ENCODE data around the gene CCDC81. TPM values are rescaled to one million over a fixed set of nuclear protein-coding genes. Genes with fewer than 3 reads are reported as not detected.

CCDC81 gene
- total RNA-seq: 1.4 TPM in 2 replicates
- long read RNA-seq, partial matches to known transcripts: 1 of 4 reads
- long read RNA-seq, other reads (novel, unspliced or antisense): 3 of 4 reads

GRCh38 chr11:86374586-86374985, at the start of gene CCDC81:
TSS of gene CCDC81 (plus strand) at chr11:86374887. CDS start at chr11:86375164, 277 bp downstream.
- TF ChIP-seq CTCF (IDR thresholded peaks at IDR 0.05): no peak
- peaks cover 9% of the 10 kb centered on the region for H3K4me1 Mint-ChIP-seq (ENCODE audit: unreplicated experiment)
- no peak within 1 kb of the TSS for H3K27ac Mint-ChIP-seq (ENCODE audit: unreplicated experiment)
- H3K4me3 Mint-ChIP-seq (ENCODE audit: unreplicated experiment): no peak within 1 kb of the TSS
- peaks cover 18% of the 10 kb centered on the region for H3K9me3 Mint-ChIP-seq (ENCODE audit: unreplicated experiment)
- H3K36me3 Mint-ChIP-seq (ENCODE audit: unreplicated experiment): peaks cover 2% of the 10 kb centered on the region
- no peak for DNase-seq (ENCODE audit: extremely low spot score, unreplicated experiment)
- no peaks in the 10 kb centered on the region for H3K27me3 Mint-ChIP-seq (ENCODE audit: unreplicated experiment)

GRCh38 chr11:86335131-86335767, 39.4 kb upstream of the CCDC81 start:
- Mint-ChIP-seq H3K27me3 (ENCODE audit: unreplicated experiment) (no peaks in the 10 kb centered on the region), H3K27ac (ENCODE audit: unreplicated experiment) (peak overlapping the region; percentile 36), H3K4me1 (ENCODE audit: unreplicated experiment) (peaks cover 11% of the 10 kb centered on the region), H3K36me3 (ENCODE audit: unreplicated experiment) (peaks cover 54% of the 10 kb centered on the region), H3K4me3 (ENCODE audit: unreplicated experiment) (no peak overlapping the region), H3K9me3 (ENCODE audit: unreplicated experiment) (peaks cover 10% of the 10 kb centered on the region)
- no peak for TF ChIP-seq CTCF (IDR thresholded peaks at IDR 0.05)
- no peak for DNase-seq (ENCODE audit: extremely low spot score, unreplicated experiment)

- Mint-ChIP-seq H3K36me3 (ENCODE audit: unreplicated experiment) (peaks cover 55% of the 10 kb centered on the region), H3K4me3 (ENCODE audit: unreplicated experiment) (no peak overlapping the region), H3K4me1 (ENCODE audit: unreplicated experiment) (peaks cover 11% of the 10 kb centered on the region), H3K9me3 (ENCODE audit: unreplicated experiment) (peaks cover 10% of the 10 kb centered on the region), H3K27me3 (ENCODE audit: unreplicated experiment) (no peaks in the 10 kb centered on the region), H3K27ac (ENCODE audit: unreplicated experiment) (no peak overlapping the region)
- DNase-seq (ENCODE audit: extremely low spot score, unreplicated experiment): no peak
- TF ChIP-seq CTCF (IDR thresholded peaks at IDR 0.05): no peak
Observed at GRCh38 chr11:86337227-86337626, 37.5 kb upstream of the CCDC81 start.

GRCh38 chr11:86341382-86341781, 33.3 kb upstream of the CCDC81 start:
- Mint-ChIP-seq H3K4me3 (ENCODE audit: unreplicated experiment) (no peak overlapping the region), H3K4me1 (ENCODE audit: unreplicated experiment) (no peaks in the 10 kb centered on the region), H3K9me3 (ENCODE audit: unreplicated experiment) (no peaks in the 10 kb centered on the region), H3K27me3 (ENCODE audit: unreplicated experiment) (no peaks in the 10 kb centered on the region), H3K36me3 (ENCODE audit: unreplicated experiment) (peaks cover 42% of the 10 kb centered on the region), H3K27ac (ENCODE audit: unreplicated experiment) (no peak overlapping the region)
- no peak for DNase-seq (ENCODE audit: extremely low spot score, unreplicated experiment)
- no peak for TF ChIP-seq CTCF (IDR thresholded peaks at IDR 0.05)

GRCh38 chr11:86346513-86346912, 28.2 kb upstream of the CCDC81 start:
- no peak for DNase-seq (ENCODE audit: extremely low spot score, unreplicated experiment)
- Mint-ChIP-seq H3K4me3 (ENCODE audit: unreplicated experiment) (no peak overlapping the region), H3K4me1 (ENCODE audit: unreplicated experiment) (no peaks in the 10 kb centered on the region), H3K36me3 (ENCODE audit: unreplicated experiment) (peaks cover 32% of the 10 kb centered on the region), H3K27me3 (ENCODE audit: unreplicated experiment) (no peaks in the 10 kb centered on the region), H3K9me3 (ENCODE audit: unreplicated experiment) (no peaks in the 10 kb centered on the region), H3K27ac (ENCODE audit: unreplicated experiment) (no peak overlapping the region)
- no peak for TF ChIP-seq CTCF (IDR thresholded peaks at IDR 0.05)
